ENCODE data around the gene NFE2L2.

- TF ChIP-seq BHLHE40 (IDR thresholded peaks at IDR 0.05; ENCODE audit: borderline replicate concordance) = no peak
- TF ChIP-seq ELF4 (IDR thresholded peaks at IDR 0.05) = no peak
- TF ChIP-seq LEF1 (IDR thresholded peaks at IDR 0.05; ENCODE audit: borderline replicate concordance) = no peak
- TF ChIP-seq SUZ12 (IDR thresholded peaks at IDR 0.05) = no peak
- TF ChIP-seq SP1 (IDR thresholded peaks at IDR 0.05) = no peak
- no peak for TF ChIP-seq CTBP1 (IDR thresholded peaks at IDR 0.05; ENCODE audit: borderline replicate concordance)
- TF ChIP-seq NFRKB (IDR thresholded peaks at IDR 0.05) = no peak
- TF ChIP-seq TARDBP (IDR thresholded peaks at IDR 0.05) = no peak
- no peak for TF ChIP-seq HDGF (IDR thresholded peaks at IDR 0.05; ENCODE audit: borderline replicate concordance)
Measured at GRCh38 chr2:177264209-177264692, 276 bp downstream of the NFE2L2 start.

Data from HEK293T (cell line).